Esophagus (tissue), 2 donors: ENCODE data around the gene MT4. TPM values are rescaled to one million over a fixed set of nuclear protein-coding genes. Genes with fewer than 3 reads are reported as not detected.
A peak's percentile ranks its signal among the peaks of the same experiment; 100 is the strongest.
"Not testable (repeated sequence)": the region's sequence is repeated elsewhere in the genome, so short reads cannot be mapped to it uniquely, and the experiment has no call there.

ENCODE experiments used
- H3K27ac ChIP-seq, 2 donors: one replicate each; pipeline ENCODE4 v1.5.1; 2013; ENCODE audit warnings: low read depth in 2 of 2, mild to moderate bottlenecking in 2 of 2, inconsistent platforms in 1 of 2, low read length in 1 of 2, moderate library complexity in 1 of 2
- H3K27me3 ChIP-seq, 2 donors: one replicate each; pipeline ENCODE4 v1.6.1; 2013; ENCODE audit warnings: low read length in 2 of 2, control low read depth in 1 of 2, mild to moderate bottlenecking in 1 of 2; ENCODE audit not compliant: insufficient read depth in 2 of 2, control insufficient read depth in 1 of 2
- H3K36me3 ChIP-seq, 2 donors: one replicate each; pipeline ENCODE4 v1.6.1; 2013; ENCODE audit warnings: low read length in 1 of 2; ENCODE audit not compliant: control insufficient read depth in 2 of 2, insufficient read depth in 2 of 2
- H3K4me1 ChIP-seq, 2 donors: one replicate each; pipeline ENCODE4 v1.6.1; 2013; ENCODE audit warnings: low read length in 1 of 2; ENCODE audit not compliant: control insufficient read depth in 2 of 2, insufficient read depth in 2 of 2
- H3K4me3 ChIP-seq, 2 donors: one replicate each; pipeline ENCODE4 v1.5.1; 2013; ENCODE audit warnings: low read length in 2 of 2, mild to moderate bottlenecking in 2 of 2, low read depth in 1 of 2, moderate library complexity in 1 of 2
- H3K9me3 ChIP-seq, 2 donors: one replicate each; pipeline ENCODE4 v1.6.1; 2013; ENCODE audit warnings: mild to moderate bottlenecking in 2 of 2, low read depth in 1 of 2, low read length in 1 of 2, moderate library complexity in 1 of 2; ENCODE audit not compliant: control insufficient read depth in 2 of 2, insufficient read depth in 1 of 2
- WGBS, 2 donors: extraction: QIAGEN DNeasy Blood & Tissue Kit; methylation state at CpG; one replicate each; pipeline ENCODE4 v1.1.7; 2013; 5-methylcytosine and 5-hydroxymethylcytosine counted together
- polyA plus RNA-seq, 2 donors: library from polyadenylated mRNA; stranded (reverse); fragments of 200-250 nt; gene quantifications; one replicate each; pipeline ENCODE4 v1.2.3, GENCODE V29; 2013
- donor health status: healthy with polysubstance abuse.
- donor health status: Bipolar disorder and iron deficiency.

The MT4 gene
- polyA plus RNA-seq, 2 donors = 1.3 to 7.4 TPM

- peaks cover 0 to 4% of the 10 kb centered on the region in 2 donors for H3K4me1 ChIP-seq
- H3K27me3 ChIP-seq = no peaks in the 10 kb centered on the region
- no peaks in the 10 kb centered on the region for H3K36me3 ChIP-seq
- no peak overlapping the region for H3K4me3 ChIP-seq
- no peak overlapping the region for H3K27ac ChIP-seq
- no peaks in the 10 kb centered on the region for H3K9me3 ChIP-seq
- WGBS, 2 donors = 80 to 81% methylated on average over 6 of the region's 6 CpGs
These were observed 15.6 kb downstream of the MT4 start for GRCh38 chr16:56580391-56581048.

GRCh38 chr16:56582911-56583310 lies 18.0 kb downstream of the MT4 start:
- not testable (repeated sequence) for H3K27me3 ChIP-seq, H3K4me3 ChIP-seq, H3K36me3 ChIP-seq, H3K4me1 ChIP-seq, H3K27ac ChIP-seq, H3K9me3 ChIP-seq
- WGBS, 2 donors = 98 to 100% methylated on average over 2 of the region's 2 CpGs

GRCh38 chr16:56583351-56584168 lies 18.7 kb downstream of the MT4 start:
- no peak overlapping the region for H3K4me3 ChIP-seq
- 69 to 79% methylated on average over 11 of the region's 11 CpGs for WGBS, 2 donors
- no peaks in the 10 kb centered on the region for H3K27me3 ChIP-seq

GRCh38 chr16:56584276-56584675 lies 19.4 kb downstream of the MT4 start:
- H3K9me3 ChIP-seq = no peaks in the 10 kb centered on the region
- no peaks in the 10 kb centered on the region for H3K36me3 ChIP-seq
- WGBS, 2 donors = 85 to 90% methylated on average over 11 of the region's 11 CpGs
- no peak overlapping the region for H3K4me3 ChIP-seq
- H3K27me3 ChIP-seq = peaks cover 0 to under 1% of the 10 kb centered on the region in 2 donors
- no peak overlapping the region for H3K27ac ChIP-seq
- peaks cover 3 to 4% of the 10 kb centered on the region in 2 donors for H3K4me1 ChIP-seq

More at GRCh38 chr16:56583351-56584168, 18.7 kb downstream of the MT4 start:
- Histone ChIP-seq H3K36me3 (no peaks in the 10 kb centered on the region), H3K27ac (no peak overlapping the region), H3K9me3 (no peaks in the 10 kb centered on the region), H3K4me1 (no peaks in the 10 kb centered on the region)

- peak overlapping the region in 1 of 2 donors; percentile 47 for H3K4me3 ChIP-seq
- no peaks in the 10 kb centered on the region for H3K9me3 ChIP-seq
- 36 to 39% methylated on average over 9 of the region's 9 CpGs for WGBS, 2 donors
- H3K27ac ChIP-seq = no peak overlapping the region
- peaks cover 0 to 3% of the 10 kb centered on the region in 2 donors for H3K27me3 ChIP-seq
- peaks cover 7 to 8% of the 10 kb centered on the region in 2 donors for H3K4me1 ChIP-seq
- H3K36me3 ChIP-seq = no peaks in the 10 kb centered on the region
These were observed 23.9 kb downstream of the MT4 start for GRCh38 chr16:56588781-56589140.

- Histone ChIP-seq H3K27me3 (peaks cover 0 to 6% of the 10 kb centered on the region in 2 donors), H3K4me1 (peaks cover 7 to 8% of the 10 kb centered on the region in 2 donors), H3K4me3 (peak within 1 kb of the TSS; percentile 41 to 47), H3K36me3 (no peaks in the 10 kb centered on the region), H3K9me3 (peaks cover 0 to 2% of the 10 kb centered on the region in 2 donors), H3K27ac (no peak within 1 kb of the TSS)
- 6 to 7% methylated on average over 66 to 87 of the region's 87 CpGs for WGBS, 2 donors
These were observed 24.5 kb downstream of the MT4 start, which contains the start of gene MT3 for GRCh38 chr16:56589141-56590039. Gene MT3 (plus strand): TSS chr16:56589528. CDS start chr16:56589591, 63 bp downstream.

- no peak overlapping the region for H3K27ac ChIP-seq
- H3K9me3 ChIP-seq = peaks cover 0 to 2% of the 10 kb centered on the region in 2 donors
- H3K4me3 ChIP-seq = no peak overlapping the region
- WGBS, 2 donors = 61 to 67% methylated on average over 4 of the region's 4 CpGs
- peaks cover 0 to 6% of the 10 kb centered on the region in 2 donors for H3K27me3 ChIP-seq
- H3K36me3 ChIP-seq = no peaks in the 10 kb centered on the region
- peaks cover 7 to 8% of the 10 kb centered on the region in 2 donors for H3K4me1 ChIP-seq
These were observed 26.6 kb downstream of the MT4 start for GRCh38 chr16:56591377-56592060.

- no peaks in the 10 kb centered on the region for H3K36me3 ChIP-seq
- H3K4me3 ChIP-seq = no peak overlapping the region
- H3K4me1 ChIP-seq = peaks cover 7 to 8% of the 10 kb centered on the region in 2 donors
- 90 to 94% methylated on average over 6 of the region's 6 CpGs for WGBS, 2 donors
- H3K27me3 ChIP-seq = peaks cover 0 to 6% of the 10 kb centered on the region in 2 donors
- no peak overlapping the region for H3K27ac ChIP-seq
- H3K9me3 ChIP-seq = peaks cover 0 to 2% of the 10 kb centered on the region in 2 donors
These were observed 28.9 kb downstream of the MT4 start for GRCh38 chr16:56593573-56594291.
